OCI-LY3 (cell line): ENCODE data around the gene DNHD1.

ENCODE experiments used
- EZH2phosphoT487 ChIP-seq: fragments of 200-600 bp; shearing (Covaris generic); IDR thresholded peaks from 2 replicates; pipeline ENCODE4 v1.6.1; 2018; ENCODE audit warnings: antibody characterized with exemption, mixed run types, low read depth
- TF ChIP-seq, protein P1 (sequence below): fragments of 200-600, 300-600 bp; sonication (generic); IDR thresholded peaks from 2 replicates; pipeline ENCODE4 v1.5.1; 2014; ENCODE audit warnings: antibody characterized with exemption, low read length, low read depth

DNA sequence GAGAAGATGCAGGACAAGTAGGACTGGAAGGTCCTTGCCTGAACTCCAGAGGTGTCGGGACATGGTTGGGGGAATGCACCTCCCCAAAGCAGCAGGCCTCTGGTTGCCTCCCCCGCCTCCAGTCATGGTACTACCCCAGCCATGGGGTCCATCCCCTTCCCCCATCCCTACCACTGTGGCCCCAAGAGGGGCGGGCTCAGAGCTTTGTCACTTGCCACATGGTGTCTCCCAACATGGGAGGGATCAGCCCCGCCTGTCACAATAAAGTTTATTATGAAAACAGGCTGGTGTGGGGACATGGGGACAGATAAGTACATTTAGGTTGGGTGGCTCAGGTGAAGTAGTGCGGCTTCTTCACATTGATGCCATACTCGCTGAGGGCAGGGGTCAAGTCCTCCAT lies 113.5 kb downstream of the DNHD1 start:
- TF ChIP-seq, protein P1, sequence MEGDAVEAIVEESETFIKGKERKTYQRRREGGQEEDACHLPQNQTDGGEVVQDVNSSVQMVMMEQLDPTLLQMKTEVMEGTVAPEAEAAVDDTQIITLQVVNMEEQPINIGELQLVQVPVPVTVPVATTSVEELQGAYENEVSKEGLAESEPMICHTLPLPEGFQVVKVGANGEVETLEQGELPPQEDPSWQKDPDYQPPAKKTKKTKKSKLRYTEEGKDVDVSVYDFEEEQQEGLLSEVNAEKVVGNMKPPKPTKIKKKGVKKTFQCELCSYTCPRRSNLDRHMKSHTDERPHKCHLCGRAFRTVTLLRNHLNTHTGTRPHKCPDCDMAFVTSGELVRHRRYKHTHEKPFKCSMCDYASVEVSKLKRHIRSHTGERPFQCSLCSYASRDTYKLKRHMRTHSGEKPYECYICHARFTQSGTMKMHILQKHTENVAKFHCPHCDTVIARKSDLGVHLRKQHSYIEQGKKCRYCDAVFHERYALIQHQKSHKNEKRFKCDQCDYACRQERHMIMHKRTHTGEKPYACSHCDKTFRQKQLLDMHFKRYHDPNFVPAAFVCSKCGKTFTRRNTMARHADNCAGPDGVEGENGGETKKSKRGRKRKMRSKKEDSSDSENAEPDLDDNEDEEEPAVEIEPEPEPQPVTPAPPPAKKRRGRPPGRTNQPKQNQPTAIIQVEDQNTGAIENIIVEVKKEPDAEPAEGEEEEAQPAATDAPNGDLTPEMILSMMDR: no peak
- no peak for TF ChIP-seq EZH2phosphoT487
